Effector memory CD4-positive, alpha-beta T cell (primary cell): Measurements from ENCODE around the gene RBM5.

Experiments
- DNase-seq, 3 donors: peaks; one replicate each; pipeline ENCODE4 v3.0.0-alpha.2; 2020
- H3K27ac ChIP-seq: 2 replicates; pipeline ENCODE4 v1.7.0; 2013; ENCODE audit warnings: mild to moderate bottlenecking, low read length, moderate library complexity; ENCODE audit not compliant: insufficient read depth, poor library complexity, severe bottlenecking
- H3K27me3 ChIP-seq: replicated peaks from 2 replicates; pipeline ENCODE4 v1.7.0; 2013; ENCODE audit warnings: mild to moderate bottlenecking, low read length; ENCODE audit not compliant: insufficient read depth, control insufficient read depth, poor library complexity, severe bottlenecking
- H3K36me3 ChIP-seq: 2 replicates; pipeline ENCODE4 v1.7.0; 2013; ENCODE audit warnings: mild to moderate bottlenecking, low read length, moderate library complexity; ENCODE audit not compliant: control insufficient read depth, insufficient read depth
- H3K4me1 ChIP-seq: 2 replicates; pipeline ENCODE4 v1.7.0; 2013; ENCODE audit warnings: low read length, mild to moderate bottlenecking; ENCODE audit not compliant: control insufficient read depth, insufficient read depth, poor library complexity, severe bottlenecking
- H3K4me3 ChIP-seq: 2 replicates; pipeline ENCODE4 v1.7.0; 2013; ENCODE audit warnings: low read length, low read depth, mild to moderate bottlenecking; ENCODE audit not compliant: insufficient read depth, poor library complexity, severe bottlenecking
- H3K9me3 ChIP-seq: 2 replicates; pipeline ENCODE4 v1.7.0; 2013; ENCODE audit warnings: mild to moderate bottlenecking, low read length, moderate library complexity; ENCODE audit not compliant: control insufficient read depth

The RBM5 gene

DNA sequence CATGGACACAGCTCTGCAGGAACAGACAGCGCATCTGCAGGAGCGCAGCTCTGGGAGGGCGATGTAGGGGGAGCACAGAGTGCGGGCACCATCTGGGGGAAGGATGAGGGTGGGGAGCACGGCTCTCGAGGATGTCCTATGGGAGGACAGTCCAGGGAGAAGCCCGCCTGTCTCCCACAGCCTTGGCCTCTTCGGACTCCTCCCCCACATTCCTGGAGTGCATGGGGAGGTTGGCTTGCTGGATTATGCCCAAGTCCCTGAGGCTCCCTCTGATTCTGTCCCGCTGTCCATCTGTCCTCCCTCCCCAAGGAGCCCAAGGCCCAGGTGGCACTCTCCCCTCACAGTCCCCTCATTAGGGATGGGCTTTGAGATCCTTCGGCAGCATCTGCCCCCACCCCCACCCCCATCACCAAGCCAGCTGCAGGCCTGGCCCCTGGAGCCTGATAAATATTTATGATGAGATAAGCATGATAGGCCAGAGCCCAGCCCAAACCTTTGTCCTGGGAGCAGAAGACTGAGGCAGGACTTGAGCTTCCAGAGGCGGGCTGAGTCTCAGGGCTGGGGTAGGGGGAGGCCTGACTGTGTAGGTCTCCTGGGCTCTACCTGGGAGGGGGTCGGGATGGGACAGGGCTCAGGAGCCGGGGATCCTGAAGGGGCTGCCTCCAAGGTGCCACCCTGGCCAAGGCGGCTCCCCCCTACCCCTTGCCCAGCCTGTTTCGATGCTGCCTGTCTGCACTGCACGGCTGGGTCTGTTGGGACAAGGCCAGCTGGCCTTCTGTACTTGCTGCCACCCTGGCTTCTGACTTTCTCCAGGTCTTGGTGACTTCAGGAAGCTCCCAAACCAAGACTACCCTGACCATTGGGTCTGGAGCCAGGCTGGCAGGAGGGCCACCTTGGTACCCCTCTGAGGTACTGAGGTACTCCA lies 37.8 kb downstream of the RBM5 start:
- no peaks in the 10 kb centered on the region for H3K9me3 ChIP-seq
- H3K4me1 ChIP-seq, result no peaks in the 10 kb centered on the region
- no peak overlapping the region for H3K4me3 ChIP-seq
- H3K36me3 ChIP-seq, result no peaks in the 10 kb centered on the region
- no peak for DNase-seq
- H3K27ac ChIP-seq, result no peak overlapping the region
- no peaks in the 10 kb centered on the region for H3K27me3 ChIP-seq

DNA sequence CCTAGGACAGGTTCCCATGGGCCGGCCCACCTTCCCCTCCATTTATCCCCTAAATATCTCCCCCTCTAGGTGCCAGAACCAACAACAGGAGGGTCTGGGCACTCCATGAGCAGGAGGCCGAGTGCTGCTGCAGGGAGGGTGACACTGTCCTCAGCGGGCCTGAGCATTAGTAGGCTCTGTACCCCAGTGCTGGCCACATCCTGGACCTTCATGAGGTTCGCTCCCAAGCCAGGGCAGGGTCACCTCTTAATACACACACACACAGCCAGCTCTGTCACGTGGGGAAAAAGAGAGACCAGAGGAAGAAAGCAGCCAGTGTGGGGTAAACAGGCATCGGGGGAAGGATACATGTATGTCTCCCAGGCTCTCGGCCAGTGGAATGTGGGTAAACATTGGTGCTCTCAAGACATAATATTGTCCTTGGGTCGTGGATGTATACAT lies 38.6 kb downstream of the RBM5 start:
- no peak for DNase-seq
- Histone ChIP-seq H3K9me3 (no peaks in the 10 kb centered on the region), H3K4me1 (no peaks in the 10 kb centered on the region), H3K36me3 (no peaks in the 10 kb centered on the region), H3K4me3 (no peak overlapping the region), H3K27ac (no peak overlapping the region), H3K27me3 (no peaks in the 10 kb centered on the region)

- Histone ChIP-seq H3K27ac (no peak overlapping the region), H3K36me3 (no peaks in the 10 kb centered on the region), H3K9me3 (no peaks in the 10 kb centered on the region), H3K4me1 (no peaks in the 10 kb centered on the region), H3K27me3 (no peaks in the 10 kb centered on the region), H3K4me3 (no peak overlapping the region)
- DNase-seq, result no peak
Measured at GRCh38 chr3:50128001-50128400, 39.3 kb downstream of the RBM5 start.

- no peak for DNase-seq
Measured at GRCh38 chr3:50130436-50130835, 41.7 kb downstream of the RBM5 start.

DNA sequence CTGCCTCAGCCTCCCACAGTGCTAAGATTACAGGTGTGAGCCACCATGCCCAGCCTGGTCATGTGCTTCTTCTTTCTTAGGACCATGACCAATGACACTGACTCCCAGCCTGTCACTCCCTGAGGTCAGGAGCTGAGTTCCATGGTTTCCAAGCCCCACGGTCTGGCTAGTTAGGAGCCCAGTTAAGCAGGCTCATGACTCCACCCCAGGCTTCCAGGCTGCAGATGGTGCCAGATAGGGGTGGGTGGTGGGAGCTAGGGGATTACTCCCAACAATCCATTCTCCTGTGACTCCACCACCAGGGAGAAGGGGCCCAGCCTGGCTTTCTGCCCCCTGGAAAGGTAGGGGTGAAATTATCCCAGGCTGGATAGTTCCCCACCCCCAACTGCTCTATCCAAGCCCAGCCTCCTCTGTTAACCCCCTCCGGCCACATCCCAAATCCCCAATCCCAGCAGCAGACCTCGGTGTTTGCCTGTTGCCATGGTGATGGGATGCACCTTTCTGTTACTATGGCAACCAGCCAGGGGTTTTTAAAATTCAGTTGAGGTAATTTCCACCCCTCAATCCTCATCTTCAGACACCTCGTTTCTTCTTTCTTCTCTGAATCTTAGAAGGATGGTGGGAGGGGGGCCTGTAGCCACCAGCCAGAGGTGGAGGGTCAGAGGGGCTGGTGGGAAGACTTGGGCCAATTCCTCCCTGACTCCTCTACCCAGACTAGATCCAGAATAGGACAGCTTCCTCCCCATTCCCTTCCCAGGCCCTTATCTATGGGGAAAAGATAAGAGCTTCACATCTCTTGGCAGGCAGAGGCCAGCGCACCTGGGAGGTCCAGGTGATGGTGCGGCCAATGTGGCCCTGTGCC lies 43.9 kb downstream of the RBM5 start:
- Histone ChIP-seq H3K27me3 (no peaks in the 10 kb centered on the region), H3K36me3 (no peaks in the 10 kb centered on the region), H3K4me1 (no peaks in the 10 kb centered on the region), H3K9me3 (no peaks in the 10 kb centered on the region), H3K27ac (no peak overlapping the region), H3K4me3 (no peak overlapping the region)
- no peak for DNase-seq

More at GRCh38 chr3:50130436-50130835, 41.7 kb downstream of the RBM5 start:
- Histone ChIP-seq H3K36me3 (no peaks in the 10 kb centered on the region), H3K27me3 (no peaks in the 10 kb centered on the region), H3K4me1 (no peaks in the 10 kb centered on the region), H3K27ac (no peak overlapping the region), H3K4me3 (no peak overlapping the region), H3K9me3 (no peaks in the 10 kb centered on the region)

DNA sequence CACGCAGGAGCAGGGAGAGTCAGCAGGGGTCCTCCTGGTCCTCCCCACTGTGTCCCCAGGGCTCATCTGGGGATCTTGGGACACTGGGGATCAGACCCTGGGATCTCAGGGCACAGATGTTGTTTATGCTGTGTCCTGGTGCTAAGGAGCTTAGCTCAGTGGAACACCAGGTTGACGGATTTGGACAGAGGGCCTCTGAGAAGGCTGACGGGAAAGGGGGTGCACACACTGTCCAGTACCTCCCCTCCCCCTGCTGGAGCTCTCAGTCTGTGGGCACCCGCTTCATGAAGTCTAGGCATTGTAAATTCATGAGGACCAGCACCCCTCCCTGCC lies 44.5 kb downstream of the RBM5 start:
- H3K9me3 ChIP-seq, result no peaks in the 10 kb centered on the region
- no peak overlapping the region for H3K4me3 ChIP-seq
- H3K27ac ChIP-seq, result no peak overlapping the region
- DNase-seq, result no peak
- no peaks in the 10 kb centered on the region for H3K27me3 ChIP-seq
- H3K4me1 ChIP-seq, result no peaks in the 10 kb centered on the region
- H3K36me3 ChIP-seq, result no peaks in the 10 kb centered on the region

GRCh38 chr3:50134367-50134766 lies 45.6 kb downstream of the RBM5 start:
- Histone ChIP-seq H3K27ac (no peak overlapping the region), H3K4me1 (peaks cover 8% of the 10 kb centered on the region), H3K9me3 (no peaks in the 10 kb centered on the region), H3K36me3 (no peaks in the 10 kb centered on the region), H3K27me3 (no peaks in the 10 kb centered on the region), H3K4me3 (no peak overlapping the region)
- DNase-seq, result no peak

DNA sequence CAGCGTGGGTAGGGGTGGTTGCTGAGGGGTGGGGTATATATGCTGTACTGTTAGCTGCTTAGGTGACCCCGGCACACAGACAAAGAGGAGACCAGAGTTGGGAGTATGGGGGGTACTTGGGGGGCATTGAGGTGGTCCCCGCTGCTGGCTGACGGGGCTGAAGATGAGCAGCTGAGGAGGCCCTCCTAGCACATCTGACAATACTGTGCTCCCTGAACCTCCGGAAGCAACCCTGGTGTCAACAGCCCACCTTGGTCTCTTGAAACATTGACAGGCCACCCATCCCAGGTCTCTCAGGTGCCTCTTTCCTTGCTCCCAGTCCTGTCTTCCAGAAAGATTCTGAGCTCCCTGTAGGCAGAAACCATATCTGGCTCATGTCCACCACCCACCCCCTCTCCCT lies 47.2 kb downstream of the RBM5 start:
- DNase-seq, result no peak
- H3K9me3 ChIP-seq, result no peaks in the 10 kb centered on the region
- H3K27me3 ChIP-seq, result no peaks in the 10 kb centered on the region
- H3K36me3 ChIP-seq, result no peaks in the 10 kb centered on the region
- peaks cover 8% of the 10 kb centered on the region for H3K4me1 ChIP-seq
- no peak overlapping the region for H3K27ac ChIP-seq
- H3K4me3 ChIP-seq, result no peak overlapping the region

DNA sequence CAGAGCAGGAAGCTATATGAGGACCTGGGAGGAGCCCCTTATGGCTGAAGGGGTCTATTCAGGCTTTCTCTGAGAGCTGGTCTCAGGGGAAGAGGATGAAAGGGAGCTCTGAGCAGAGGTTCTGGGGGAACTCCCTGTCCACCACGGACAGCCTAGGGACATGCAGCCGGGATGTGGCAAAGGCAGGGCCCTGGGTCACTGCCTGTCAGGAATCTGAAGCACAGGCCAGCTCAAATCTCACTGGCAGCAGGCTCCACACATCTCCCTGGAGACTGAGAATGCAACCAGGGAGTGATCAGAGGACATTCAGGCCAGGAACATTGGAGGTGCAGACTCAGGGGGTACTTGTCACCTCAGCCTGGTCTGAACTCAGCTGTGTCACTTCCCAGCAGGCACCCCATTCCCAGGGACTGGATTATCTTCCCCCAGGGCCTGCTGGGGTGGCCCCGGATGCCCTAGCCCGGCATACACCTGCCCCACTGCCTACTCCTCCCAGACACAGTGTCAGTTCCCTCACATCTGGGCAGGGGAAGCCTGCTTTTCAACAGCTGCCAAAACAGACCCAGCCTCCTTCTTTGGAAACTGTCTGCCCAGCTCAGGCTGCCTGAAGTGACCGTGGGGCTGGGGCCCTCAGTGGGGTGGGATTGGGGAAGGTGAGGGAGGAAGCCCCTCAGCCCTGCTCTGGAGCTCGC lies 48.1 kb downstream of the RBM5 start:
- H3K36me3 ChIP-seq, result no peaks in the 10 kb centered on the region
- DNase-seq, result no peak

More for the DNA sequence above, 48.1 kb downstream of the RBM5 start:
- H3K27ac ChIP-seq, result no peak overlapping the region
- H3K27me3 ChIP-seq, result no peaks in the 10 kb centered on the region
- H3K9me3 ChIP-seq, result no peaks in the 10 kb centered on the region
- H3K4me1 ChIP-seq, result peaks cover 8% of the 10 kb centered on the region
- H3K4me3 ChIP-seq, result no peak overlapping the region
